Activated naive CD8-positive, alpha-beta T cell treated with anti-CD3 and anti-CD28 coated beads, Interleukin-2, amount 50 U/mL, for 24 hours (primary cell): ENCODE data around the gene SLC30A5.
"Not testable (repeated sequence)": the region's sequence is repeated elsewhere in the genome, so short reads cannot be mapped to it uniquely, and the experiment has no call there.

Experiments used
- ATAC-seq: fragments of 150-1000 bp; cut with Tn5 transposase; one replicate; pipeline ENCODE4 v1.10.0; 2021
- DNase-seq: peaks from one replicate; pipeline ENCODE4 v3.0.0; 2021
- H3K27ac Mint-ChIP-seq: one replicate; pipeline ENCODE4 v1.8.0; 2021; ENCODE audit warnings: mild to moderate bottlenecking, mixed read lengths
- H3K27me3 Mint-ChIP-seq: one replicate; pipeline ENCODE4 v1.8.0; 2021; ENCODE audit warnings: mixed read lengths
- H3K36me3 Mint-ChIP-seq: one replicate; pipeline ENCODE4 v1.8.0; 2021; ENCODE audit warnings: low read depth, mixed read lengths
- H3K4me1 Mint-ChIP-seq: one replicate; pipeline ENCODE4 v1.8.0; 2021; ENCODE audit warnings: mixed read lengths
- H3K4me3 Mint-ChIP-seq: one replicate; pipeline ENCODE4 v1.8.0; 2021; ENCODE audit warnings: mild to moderate bottlenecking, moderate library complexity, mixed read lengths
- H3K9me3 Mint-ChIP-seq: one replicate; pipeline ENCODE4 v1.8.0; 2021; ENCODE audit warnings: mixed read lengths

SLC30A5 gene

GRCh38 chr5:69093771-69094482, at the start of gene SLC30A5:
Gene SLC30A5, plus strand, starts transcription at chr5:69094014. Its CDS starts 242 bp downstream, at chr5:69094256.
- peak; percentile 99 for ATAC-seq
- no peaks in the 10 kb centered on the region for H3K27me3 Mint-ChIP-seq
- peak; percentile 97 for DNase-seq
- H3K4me3 Mint-ChIP-seq, result peak within 1 kb of the TSS; percentile 93
- H3K4me1 Mint-ChIP-seq, result peaks cover 35% of the 10 kb centered on the region
- H3K36me3 Mint-ChIP-seq, result peaks cover 17% of the 10 kb centered on the region
- no peaks in the 10 kb centered on the region for H3K9me3 Mint-ChIP-seq
- peak within 1 kb of the TSS; percentile 93 for H3K27ac Mint-ChIP-seq

- peaks cover 10% of the 10 kb centered on the region for H3K4me1 Mint-ChIP-seq
- not testable (repeated sequence) for DNase-seq, H3K9me3 Mint-ChIP-seq, H3K27me3 Mint-ChIP-seq, ATAC-seq, H3K27ac Mint-ChIP-seq, H3K4me3 Mint-ChIP-seq, H3K36me3 Mint-ChIP-seq
These were observed 48.6 kb upstream of the SLC30A5 start for GRCh38 chr5:69045213-69045612.

GRCh38 chr5:69046375-69046957, 47.3 kb upstream of the SLC30A5 start:
- ATAC-seq (no peak), DNase-seq (no peak)
- no peaks in the 10 kb centered on the region for H3K27me3 Mint-ChIP-seq
- no peaks in the 10 kb centered on the region for H3K9me3 Mint-ChIP-seq
- H3K4me1 Mint-ChIP-seq, result peaks cover 10% of the 10 kb centered on the region
- H3K36me3 Mint-ChIP-seq, result no peaks in the 10 kb centered on the region
- no peak overlapping the region for H3K27ac Mint-ChIP-seq
- H3K4me3 Mint-ChIP-seq, result no peak overlapping the region

- no peaks in the 10 kb centered on the region for H3K36me3 Mint-ChIP-seq
- ATAC-seq (no peak), DNase-seq (no peak)
- no peaks in the 10 kb centered on the region for H3K27me3 Mint-ChIP-seq
- peaks cover 7% of the 10 kb centered on the region for H3K4me1 Mint-ChIP-seq
- H3K4me3 Mint-ChIP-seq, result no peak overlapping the region
- H3K9me3 Mint-ChIP-seq, result no peaks in the 10 kb centered on the region
- no peak overlapping the region for H3K27ac Mint-ChIP-seq
These were observed 45.6 kb upstream of the SLC30A5 start for GRCh38 chr5:69048230-69048629.

GRCh38 chr5:69049151-69049550, 44.7 kb upstream of the SLC30A5 start:
- no peak overlapping the region for H3K4me3 Mint-ChIP-seq
- no peaks in the 10 kb centered on the region for H3K36me3 Mint-ChIP-seq
- peaks cover 2% of the 10 kb centered on the region for H3K4me1 Mint-ChIP-seq
- H3K27me3 Mint-ChIP-seq, result no peaks in the 10 kb centered on the region
- ATAC-seq, result no peak
- DNase-seq, result no peak
- H3K9me3 Mint-ChIP-seq, result no peaks in the 10 kb centered on the region
- no peak overlapping the region for H3K27ac Mint-ChIP-seq

DNA sequence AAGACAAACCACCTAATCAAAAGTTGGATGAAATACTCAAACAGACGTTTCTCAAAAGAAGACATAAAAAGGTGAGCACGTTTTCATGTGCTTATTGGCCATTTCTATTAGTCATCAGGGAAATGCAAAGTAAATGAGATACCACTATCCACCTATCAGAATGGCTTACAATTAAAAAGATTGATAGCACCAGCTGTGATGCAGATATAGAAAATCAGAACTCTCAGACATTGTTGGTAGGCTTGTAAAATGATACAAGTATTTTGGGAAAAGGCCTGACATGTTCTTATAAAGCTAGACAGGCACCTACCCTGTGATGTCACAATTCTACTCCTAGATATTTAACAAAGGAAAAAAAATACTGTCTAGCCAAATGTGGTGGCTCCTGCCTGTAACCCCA, 44.0 kb upstream of the SLC30A5 start:
- Mint-ChIP-seq H3K27ac (no peak overlapping the region), H3K4me1 (no peaks in the 10 kb centered on the region), H3K9me3 (no peaks in the 10 kb centered on the region), H3K36me3 (no peaks in the 10 kb centered on the region), H3K27me3 (no peaks in the 10 kb centered on the region), H3K4me3 (no peak overlapping the region)
- DNase-seq (no peak), ATAC-seq (no peak)

GRCh38 chr5:69050214-69050613, 43.6 kb upstream of the SLC30A5 start:
- Mint-ChIP-seq H3K9me3 (no peaks in the 10 kb centered on the region), H3K27me3 (no peaks in the 10 kb centered on the region), H3K36me3 (no peaks in the 10 kb centered on the region), H3K4me3 (no peak overlapping the region), H3K4me1 (no peaks in the 10 kb centered on the region), H3K27ac (no peak overlapping the region)
- no peak for ATAC-seq
- no peak for DNase-seq

DNA sequence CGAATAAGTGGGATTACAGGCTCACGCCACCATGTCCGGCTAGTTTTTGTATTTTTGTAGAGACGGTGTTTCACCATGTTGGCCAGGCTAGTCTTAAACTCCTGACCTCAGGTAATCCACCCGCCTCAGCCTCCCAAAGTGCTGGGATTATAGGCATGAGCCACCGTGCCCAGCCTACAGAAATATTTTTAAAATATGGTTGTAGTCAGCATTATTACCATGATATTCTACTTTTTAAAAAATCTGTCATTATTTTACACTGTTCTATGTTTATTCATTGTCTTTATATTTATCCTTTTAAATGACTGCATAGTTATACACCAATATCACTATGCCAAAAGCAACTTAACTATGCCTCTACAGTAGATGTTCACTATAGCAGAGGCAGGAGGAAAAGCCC, 41.6 kb upstream of the SLC30A5 start:
- no peak overlapping the region for H3K27ac Mint-ChIP-seq
- H3K9me3 Mint-ChIP-seq, result no peaks in the 10 kb centered on the region
- no peak for DNase-seq
- no peak overlapping the region for H3K4me3 Mint-ChIP-seq
- no peaks in the 10 kb centered on the region for H3K36me3 Mint-ChIP-seq
- H3K27me3 Mint-ChIP-seq, result no peaks in the 10 kb centered on the region
- H3K4me1 Mint-ChIP-seq, result no peaks in the 10 kb centered on the region
- ATAC-seq, result no peak

DNA sequence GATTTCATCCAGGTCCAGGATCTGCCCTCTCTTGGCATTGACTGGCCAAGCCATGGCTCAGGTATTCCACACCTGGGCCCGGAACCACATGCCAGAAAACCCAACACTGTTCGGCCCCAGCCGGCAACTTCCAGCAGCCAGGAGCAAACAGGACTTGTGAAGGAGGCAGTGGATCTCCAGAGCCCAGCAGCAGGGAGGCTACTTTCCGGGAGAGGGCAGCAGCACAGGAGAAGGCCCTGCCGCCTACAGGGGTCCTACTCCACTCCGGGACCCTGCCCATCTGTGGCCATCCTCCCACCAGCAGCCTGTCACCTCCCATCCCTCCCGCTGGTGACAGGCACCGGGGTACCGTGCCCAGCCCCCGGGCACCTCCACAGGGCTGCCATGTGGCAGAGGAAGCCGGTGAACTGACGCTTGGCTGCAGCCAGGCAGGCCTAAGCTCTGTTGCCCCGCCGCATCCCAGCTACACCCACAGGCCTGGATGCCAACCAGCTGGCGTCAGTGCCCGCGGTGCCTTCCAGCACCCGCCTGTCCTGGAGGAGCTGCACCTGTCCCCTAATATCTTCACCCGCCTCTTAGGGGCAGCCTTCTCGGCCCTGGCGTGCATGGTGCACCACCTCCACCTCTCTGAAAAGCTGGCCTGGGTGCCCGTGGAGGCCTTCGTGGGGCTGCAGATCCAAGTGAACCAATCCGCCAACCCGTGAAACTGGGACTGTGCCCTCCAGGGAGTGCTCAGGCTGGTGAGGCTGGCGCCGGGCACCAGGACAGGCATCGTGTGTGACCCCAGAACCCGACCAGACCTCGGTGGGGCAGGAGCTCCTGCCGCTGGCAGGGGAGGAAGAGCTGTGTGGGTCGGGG, 18.9 kb upstream of the SLC30A5 start:
- no peaks in the 10 kb centered on the region for H3K27me3 Mint-ChIP-seq
- H3K36me3 Mint-ChIP-seq, result no peaks in the 10 kb centered on the region
- no peak overlapping the region for H3K27ac Mint-ChIP-seq
- ATAC-seq (peak; percentile 20), DNase-seq (no peak)
- peaks cover 2% of the 10 kb centered on the region for H3K4me1 Mint-ChIP-seq
- H3K9me3 Mint-ChIP-seq, result no peaks in the 10 kb centered on the region
- no peak overlapping the region for H3K4me3 Mint-ChIP-seq

DNA sequence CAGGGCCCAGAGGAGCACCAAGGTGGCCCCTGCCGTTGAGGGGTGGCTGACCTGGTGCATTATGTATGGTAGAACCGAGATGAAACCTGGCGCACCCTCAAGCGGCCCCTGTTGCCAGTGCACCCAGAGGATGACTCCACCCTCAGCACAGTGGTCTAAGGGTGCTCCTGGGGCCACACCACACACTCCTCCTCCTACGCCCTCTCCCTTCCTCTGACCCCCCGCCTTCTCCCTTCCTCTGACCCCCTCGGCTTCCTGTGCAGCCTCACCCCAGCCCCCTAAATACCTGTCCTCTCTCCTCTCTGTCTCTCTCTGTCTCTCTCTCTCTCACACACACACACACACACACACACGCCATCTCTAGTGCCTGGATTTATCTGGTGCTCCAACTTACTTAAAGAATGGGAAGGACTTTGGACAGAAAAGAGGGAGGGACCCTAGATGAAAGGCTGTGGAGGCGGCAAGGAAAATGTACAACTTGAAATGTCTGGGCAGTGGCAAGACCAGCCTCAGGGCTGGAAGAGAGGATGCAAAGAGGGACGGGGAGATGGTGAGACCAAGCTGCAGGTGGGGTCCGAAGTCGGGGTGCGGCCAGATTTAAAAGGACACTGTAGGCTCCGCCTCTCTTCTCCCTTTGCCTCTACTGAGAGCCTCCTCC, 18.2 kb upstream of the SLC30A5 start:
- peaks cover 2% of the 10 kb centered on the region for H3K4me1 Mint-ChIP-seq
- no peaks in the 10 kb centered on the region for H3K9me3 Mint-ChIP-seq
- no peak overlapping the region for H3K4me3 Mint-ChIP-seq
- DNase-seq, result no peak
- no peak overlapping the region for H3K27ac Mint-ChIP-seq
- no peaks in the 10 kb centered on the region for H3K36me3 Mint-ChIP-seq
- no peaks in the 10 kb centered on the region for H3K27me3 Mint-ChIP-seq
- ATAC-seq, result no peak

- Mint-ChIP-seq H3K27me3 (no peaks in the 10 kb centered on the region), H3K4me1 (peaks cover 2% of the 10 kb centered on the region), H3K4me3 (no peak overlapping the region), H3K36me3 (no peaks in the 10 kb centered on the region), H3K27ac (no peak overlapping the region), H3K9me3 (no peaks in the 10 kb centered on the region)
- DNase-seq (no peak), ATAC-seq (no peak)
These were observed 14.8 kb upstream of the SLC30A5 start for GRCh38 chr5:69078921-69079540.

DNA sequence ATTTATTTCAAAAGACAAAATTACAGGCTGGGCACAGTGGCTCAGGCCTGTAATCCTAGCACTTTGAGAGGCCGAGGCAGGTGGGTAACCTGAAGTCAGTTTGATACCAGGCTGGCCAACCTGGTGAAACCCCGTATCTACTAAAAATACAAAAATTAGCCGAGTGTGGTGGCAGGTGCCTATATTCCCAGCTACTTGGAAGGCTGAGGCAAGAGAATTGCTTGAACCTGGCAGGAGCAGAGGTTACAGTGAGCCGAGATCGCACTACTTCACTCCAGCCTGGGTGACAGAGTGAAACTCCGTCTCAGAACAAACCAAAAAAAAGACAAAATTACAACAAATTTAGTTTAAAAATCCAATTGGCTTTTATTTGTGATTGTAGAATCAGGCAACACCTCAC, 14.3 kb upstream of the SLC30A5 start:
- Mint-ChIP-seq H3K4me1 (peaks cover 3% of the 10 kb centered on the region), H3K4me3 (no peak overlapping the region), H3K9me3 (no peaks in the 10 kb centered on the region), H3K27ac (no peak overlapping the region), H3K27me3 (no peaks in the 10 kb centered on the region), H3K36me3 (no peaks in the 10 kb centered on the region)
- ATAC-seq (no peak), DNase-seq (no peak)

GRCh38 chr5:69083412-69083811, 10.4 kb upstream of the SLC30A5 start:
- no peak for ATAC-seq
- DNase-seq, result no peak
- Mint-ChIP-seq H3K36me3 (no peaks in the 10 kb centered on the region), H3K4me3 (no peak overlapping the region), H3K27me3 (no peaks in the 10 kb centered on the region), H3K27ac (no peak overlapping the region), H3K4me1 (peaks cover 4% of the 10 kb centered on the region), H3K9me3 (no peaks in the 10 kb centered on the region)

DNA sequence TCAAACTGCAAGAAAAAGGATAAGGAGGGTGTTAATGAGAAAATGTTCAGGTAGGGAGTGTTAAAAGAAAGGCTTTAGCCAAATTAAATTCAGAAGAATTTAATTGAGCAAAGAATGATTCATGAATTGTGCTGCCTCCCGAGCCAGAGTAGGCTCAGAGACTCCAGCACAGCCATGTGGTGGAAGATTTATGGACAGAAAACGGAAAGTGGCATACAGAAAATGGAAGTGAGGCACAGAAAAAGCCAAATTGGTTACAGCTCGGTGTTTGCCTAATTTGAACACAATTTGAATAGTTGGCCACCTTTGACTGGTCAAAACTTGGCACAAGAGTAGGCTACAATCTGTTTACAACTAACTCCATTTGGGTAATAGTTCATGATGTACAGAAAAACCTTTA, 9.6 kb upstream of the SLC30A5 start:
- Mint-ChIP-seq H3K4me1 (peaks cover 3% of the 10 kb centered on the region), H3K9me3 (no peaks in the 10 kb centered on the region), H3K27ac (no peak overlapping the region), H3K27me3 (no peaks in the 10 kb centered on the region), H3K36me3 (no peaks in the 10 kb centered on the region), H3K4me3 (no peak overlapping the region)
- no peak for DNase-seq
- ATAC-seq, result no peak
